H1 (cell line): ENCODE results near the gene PLCL1.

ENCODE experiments used
- CREB1 ChIP-seq: IDR thresholded peaks from 2 replicates; pipeline ENCODE4 v1.6.1; 2012; ENCODE audit warnings: inconsistent platforms
- TF ChIP-seq, protein P1 (sequence below), 3 experiments: IDR thresholded peaks; 1 replicate in 2 of 3; 2 replicates in 1 of 3; pipeline versions ENCODE4 v1.5.1 to v1.6.1; 2011; ENCODE audit warnings: low read length in 3 of 3, mild to moderate bottlenecking in 3 of 3, inconsistent platforms in 2 of 3, low read depth in 1 of 3, moderate library complexity in 1 of 3; ENCODE audit not compliant: insufficient read depth in 1 of 3; ENCODE audit errors: control extremely low read depth in 1 of 3

DNA sequence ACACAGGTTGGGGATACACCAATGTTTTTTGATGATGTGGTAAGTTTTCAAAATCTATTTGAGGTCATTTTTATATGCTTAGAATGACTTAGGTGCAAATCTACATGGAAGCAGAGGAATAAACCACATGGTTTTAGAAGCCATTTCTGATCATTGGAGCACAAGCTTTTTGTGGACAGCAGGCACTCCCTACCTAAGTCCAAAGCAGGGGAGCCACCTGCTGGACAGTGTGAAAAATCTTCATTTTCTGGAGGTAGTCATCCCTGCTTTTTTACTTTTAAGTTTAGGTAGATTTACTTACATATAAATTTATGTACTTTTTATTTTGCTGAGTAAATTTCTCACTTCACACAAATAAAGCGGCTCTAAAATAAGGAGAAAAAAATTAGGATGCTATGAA lies 323.2 kb downstream of the PLCL1 start:
- TF ChIP-seq, protein P1, sequence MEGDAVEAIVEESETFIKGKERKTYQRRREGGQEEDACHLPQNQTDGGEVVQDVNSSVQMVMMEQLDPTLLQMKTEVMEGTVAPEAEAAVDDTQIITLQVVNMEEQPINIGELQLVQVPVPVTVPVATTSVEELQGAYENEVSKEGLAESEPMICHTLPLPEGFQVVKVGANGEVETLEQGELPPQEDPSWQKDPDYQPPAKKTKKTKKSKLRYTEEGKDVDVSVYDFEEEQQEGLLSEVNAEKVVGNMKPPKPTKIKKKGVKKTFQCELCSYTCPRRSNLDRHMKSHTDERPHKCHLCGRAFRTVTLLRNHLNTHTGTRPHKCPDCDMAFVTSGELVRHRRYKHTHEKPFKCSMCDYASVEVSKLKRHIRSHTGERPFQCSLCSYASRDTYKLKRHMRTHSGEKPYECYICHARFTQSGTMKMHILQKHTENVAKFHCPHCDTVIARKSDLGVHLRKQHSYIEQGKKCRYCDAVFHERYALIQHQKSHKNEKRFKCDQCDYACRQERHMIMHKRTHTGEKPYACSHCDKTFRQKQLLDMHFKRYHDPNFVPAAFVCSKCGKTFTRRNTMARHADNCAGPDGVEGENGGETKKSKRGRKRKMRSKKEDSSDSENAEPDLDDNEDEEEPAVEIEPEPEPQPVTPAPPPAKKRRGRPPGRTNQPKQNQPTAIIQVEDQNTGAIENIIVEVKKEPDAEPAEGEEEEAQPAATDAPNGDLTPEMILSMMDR (IDR thresholded peaks at IDR 0.05; ENCODE audit: control extremely low read depth in 1 of 3, insufficient read depth in 1 of 3, low read depth in 1 of 3, low read length in 3 of 3) = peak; percentile 29 to 77 (median 61)
- TF ChIP-seq CREB1 = no peak
